Vagina (tissue), 2 donors: Measurements from ENCODE around the gene KRTAP9-7.
"Not testable (repeated sequence)": the region's sequence is repeated elsewhere in the genome, so short reads cannot be mapped to it uniquely, and the experiment has no call there.

ENCODE experiments used
- CTCF ChIP-seq, 3 experiments: fragments of 450-650 bp in 2 of 3; fragments of 200-600 bp in 1 of 3; sonication (generic) in 1 of 3; IDR thresholded peaks; one replicate each; pipeline ENCODE4 v1.5.1; 2017 to 2019; ENCODE audit warnings: antibody characterized with exemption in 3 of 3, mild to moderate bottlenecking in 2 of 3, moderate library complexity in 2 of 3
- POLR2AphosphoS5 ChIP-seq, 2 donors: sonication (generic); formaldehyde crosslinking; IDR thresholded peaks; one replicate each; pipeline ENCODE4 v1.9.0; 2017; ENCODE audit warnings: antibody characterized with exemption in 2 of 2, mild to moderate bottlenecking in 2 of 2, low read depth in 1 of 2; ENCODE audit not compliant: insufficient read depth in 1 of 2

- not testable (repeated sequence) for TF ChIP-seq CTCF (IDR thresholded peaks at IDR 0.05); POLR2AphosphoS5 (IDR thresholded peaks at IDR 0.05; ENCODE audit: insufficient read depth in 1 of 2, low read depth in 1 of 2)
Measured at GRCh38 chr17:41249637-41250240, 25.8 kb upstream of the KRTAP9-7 start, which contains the start of gene KRTAP9-4.
